C4-2B (cell line): ENCODE results near the gene VIT.

ENCODE experiments used
- CTCF ChIP-seq: fragments of 450-650 bp; conservative IDR thresholded peaks from 2 replicates; pipeline ENCODE4 v1.5.1; 2017; ENCODE audit warnings: mild to moderate bottlenecking
- ZFX ChIP-seq: fragments of 450-650 bp; IDR thresholded peaks from 2 replicates; pipeline ENCODE4 v1.6.1; 2017

GRCh38 chr2:36818542-36818941 lies 122.0 kb downstream of the VIT start:
- no peak for TF ChIP-seq CTCF
- TF ChIP-seq ZFX = no peak
